Loucy (cell line): ENCODE data around the gene CTSW.

ENCODE experiments used
- CTCF ChIP-seq: fragments of 200-600 bp; sonication (generic); conservative IDR thresholded peaks from 2 replicates; pipeline ENCODE4 v1.5.1; 2014; ENCODE audit warnings: mild to moderate bottlenecking, antibody characterized with exemption, low read length
- EZH2phosphoT487 ChIP-seq: fragments of 200-600 bp; IDR thresholded peaks from 2 replicates; pipeline ENCODE4 v1.6.1; 2018; ENCODE audit warnings: antibody characterized with exemption, mild to moderate bottlenecking, moderate library complexity, borderline replicate concordance

GRCh38 chr11:65932558-65932919, 52.9 kb downstream of the CTSW start:
- TF ChIP-seq CTCF = peak; percentile 30; the same call in 1 of the 2 replicates
- no peak for TF ChIP-seq EZH2phosphoT487
